ENCODE data around the gene EFNA3. TPM values are rescaled to one million over a fixed set of nuclear protein-coding genes. Genes with fewer than 3 reads are reported as not detected.

The EFNA3 gene, protein sequence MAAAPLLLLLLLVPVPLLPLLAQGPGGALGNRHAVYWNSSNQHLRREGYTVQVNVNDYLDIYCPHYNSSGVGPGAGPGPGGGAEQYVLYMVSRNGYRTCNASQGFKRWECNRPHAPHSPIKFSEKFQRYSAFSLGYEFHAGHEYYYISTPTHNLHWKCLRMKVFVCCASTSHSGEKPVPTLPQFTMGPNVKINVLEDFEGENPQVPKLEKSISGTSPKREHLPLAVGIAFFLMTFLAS
- 20.4 TPM for total RNA-seq (2021; ENCODE audit: unreplicated experiment)
- polyA plus RNA-seq (2012): 29.2 and 31.1 TPM in 2 replicates
- Bru-seq, nascent RNA: percentile 54 among the genes with signal in this experiment
- BruChase-seq, experiment 1, labeled RNA remaining after a 6-hour chase: percentile 69 among the genes with signal in this experiment
- BruChase-seq, experiment 2, labeled RNA remaining after a 2-hour chase: percentile 80 among the genes with signal in this experiment
- long read RNA-seq, transcript EFNA3-201 (5 exons, 1,782 nt): major isoform, 40 of 69 reads
- long read RNA-seq, partial matches to known transcripts: 6 of 69 reads
- long read RNA-seq, other reads (novel, unspliced or antisense): 17 of 69 reads

DNA sequence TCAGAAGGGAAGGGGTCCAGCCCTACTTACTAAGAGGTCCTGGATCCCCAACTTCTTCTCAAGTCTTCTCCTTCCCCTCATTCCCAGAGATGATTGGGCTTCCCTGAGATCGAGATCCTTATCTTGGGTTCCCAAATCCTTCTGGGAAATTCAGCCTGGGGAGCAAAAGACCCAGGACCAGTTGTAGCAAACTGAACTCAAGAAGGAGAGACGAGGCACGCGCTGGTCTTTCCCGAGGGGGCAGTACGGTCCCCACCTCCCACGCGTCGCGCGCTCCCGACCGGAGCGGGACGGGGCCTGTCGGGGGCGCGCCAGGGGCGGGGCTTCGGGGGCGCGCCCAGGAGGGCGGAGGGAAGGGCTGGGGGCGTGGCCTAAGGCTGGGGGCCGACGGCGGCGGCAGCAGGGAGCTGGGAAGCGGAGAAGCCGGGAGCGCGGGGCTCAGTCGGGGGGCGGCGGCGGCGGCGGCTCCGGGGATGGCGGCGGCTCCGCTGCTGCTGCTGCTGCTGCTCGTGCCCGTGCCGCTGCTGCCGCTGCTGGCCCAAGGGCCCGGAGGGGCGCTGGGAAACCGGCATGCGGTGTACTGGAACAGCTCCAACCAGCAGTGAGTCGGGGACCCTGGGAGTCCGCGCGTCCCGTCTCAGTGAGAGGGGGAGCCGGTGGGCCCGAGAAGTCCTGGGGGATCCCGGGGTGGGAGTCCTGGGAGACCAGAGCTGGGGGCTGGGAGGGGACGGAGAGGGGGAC lies at the start of gene EFNA3:
Gene EFNA3, plus strand, starts transcription at position 369 of the 741 bp plus-strand sequence. Its CDS starts 105 bp downstream, at position 474.
- peak within 1 kb of the TSS; percentile 45 for H2AFZ ChIP-seq (ENCODE audit: low read depth, low read length, poor library complexity, severe bottlenecking)
- H3K4me3 ChIP-seq (replicated peaks in 1 of 2; ENCODE audit: low read depth in 1 of 2, low read length in 2 of 2): peak within 1 kb of the TSS; percentile 73 to 90
- no peak for TF ChIP-seq YY1 (IDR thresholded peaks at IDR 0.05; ENCODE audit: extremely low read depth, insufficient replicate concordance, low read depth, low read length)
- TF ChIP-seq POLR2AphosphoS5 (IDR thresholded peaks at IDR 0.05; ENCODE audit: low read depth, low read length): peak; percentile 73
- no peaks in the 10 kb centered on the region for H3K9me3 ChIP-seq (ENCODE audit: control insufficient read depth in 1 of 2, insufficient read depth in 1 of 2, low read depth in 1 of 2, low read length in 2 of 2)
- H3K4me1 ChIP-seq (ENCODE audit: control insufficient read depth in 1 of 2, insufficient read depth in 2 of 2, low read length in 2 of 2): peaks cover 23 to 53% of the 10 kb centered on the region in 2 experiments
- DNase-seq (ENCODE audit: low read depth, low spot score): no peak
- peak within 1 kb of the TSS; percentile 31; the same call in 1 of the 2 replicates for H3K27ac ChIP-seq (ENCODE audit: low read depth, low read length)
- H3K9ac ChIP-seq (ENCODE audit: low read length): peak within 1 kb of the TSS; percentile 81
- RAD21 ChIA-PET (ENCODE audit: low non-redundant PET in 1 of 2, low total read pairs in 2 of 2, uncharacterized antibody in 2 of 2, unreplicated experiment in 2 of 2): interaction anchor here (0.7 to 1.5 kb wide), 2 partner anchors 15 to 349 kb away, joined by 3 to 4 read pairs; partner anchors contain the start of gene EFNA4 (in 1 of the 2)
- CTCF ChIA-PET: interaction anchor here (0.8 to 1.8 kb wide), 6 partner anchors 12 to 94 kb away, joined by 3 to 8 read pairs (median 4); partner anchors contain the start of genes EFNA4 and KRTCAP2
- H3K27me3 ChIP-seq (ENCODE audit: insufficient read depth, low read length): no peaks in the 10 kb centered on the region
- intact Hi-C loops (cut with micrococcal nuclease): no loop called here
- H3K4me2 ChIP-seq (ENCODE audit: low read length): peak within 1 kb of the TSS; percentile 99
- no TSS peak for BruUV-seq (replicated peaks)
- H3K79me2 ChIP-seq (ENCODE audit: insufficient read depth, low read length): no peaks in the 10 kb centered on the region; the same call in 1 of the 2 replicates
- POLR2A ChIA-PET: interaction anchor here (0.7 to 1.1 kb wide), 2 partner anchors 11 to 61 kb away, joined by 3 read pairs; partner anchors contain the start of gene DPM3
- no peaks in the 10 kb centered on the region for H3K9me2 ChIP-seq (ENCODE audit: insufficient read depth)
- peak; percentile 76 for ATAC-seq
- no peaks in the 10 kb centered on the region for H3K36me3 ChIP-seq (ENCODE audit: control insufficient read depth in 1 of 2, insufficient read depth in 2 of 2, low read length in 2 of 2)
- no peaks in the 10 kb centered on the region for H4K20me1 ChIP-seq (ENCODE audit: insufficient read depth)

DNA sequence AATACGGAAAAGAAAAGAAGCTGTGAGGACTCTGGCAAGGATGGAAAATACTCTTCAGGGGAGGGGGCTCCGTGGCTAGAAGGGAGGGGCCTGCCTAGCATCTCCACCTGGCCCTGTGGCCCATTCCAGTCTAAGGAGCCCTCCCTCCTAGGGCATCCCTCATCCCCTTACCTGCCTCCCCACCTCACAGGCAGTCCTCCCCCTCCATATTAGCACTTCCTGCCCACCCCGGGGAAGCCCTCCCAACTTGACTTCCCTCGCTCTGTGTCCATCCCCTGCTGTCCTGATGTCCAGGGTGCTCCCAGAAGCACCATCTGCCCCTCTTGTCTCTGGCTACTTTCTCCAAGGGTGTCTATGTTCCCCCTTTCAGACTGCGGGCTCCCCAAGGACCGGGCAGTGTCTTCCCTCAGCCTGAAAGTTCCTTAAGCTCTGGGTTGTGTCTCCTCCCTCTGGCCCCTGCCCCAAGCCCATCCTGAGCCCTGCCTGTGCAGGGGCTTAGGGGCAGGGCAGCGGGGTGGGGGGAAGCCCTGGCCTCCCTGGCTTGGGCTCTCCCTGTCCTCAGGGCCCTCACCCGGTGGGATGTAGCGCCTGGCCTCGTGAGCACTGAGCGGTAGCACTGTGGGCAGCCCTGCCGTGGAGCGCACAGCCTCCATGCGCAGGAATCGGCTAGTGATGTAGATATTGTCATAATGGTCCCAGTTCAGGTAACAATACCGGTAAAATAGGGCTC lies 49.0 kb upstream of the EFNA3 start:
- H2AFZ ChIP-seq (ENCODE audit: low read depth, low read length, poor library complexity, severe bottlenecking): no peak overlapping the region
- no peaks in the 10 kb centered on the region for H4K20me1 ChIP-seq (ENCODE audit: insufficient read depth)
- H3K79me2 ChIP-seq (ENCODE audit: insufficient read depth, low read length): no peaks in the 10 kb centered on the region
- BruUV-seq (replicated peaks): no TSS peak
- CTCF ChIA-PET: no interaction called here
- H3K4me3 ChIP-seq (replicated peaks in 1 of 2; ENCODE audit: low read depth in 1 of 2, low read length in 2 of 2): no peak overlapping the region
- RAD21 ChIA-PET (ENCODE audit: low non-redundant PET in 1 of 2, low total read pairs in 2 of 2, uncharacterized antibody in 2 of 2, unreplicated experiment in 2 of 2): no interaction called here
- H3K4me1 ChIP-seq (ENCODE audit: control insufficient read depth in 1 of 2, insufficient read depth in 2 of 2, low read length in 2 of 2): peaks cover 10 to 19% of the 10 kb centered on the region in 2 experiments
- H3K36me3 ChIP-seq (ENCODE audit: control insufficient read depth in 1 of 2, insufficient read depth in 2 of 2, low read length in 2 of 2): no peaks in the 10 kb centered on the region
- H3K27ac ChIP-seq (ENCODE audit: low read depth, low read length): no peak overlapping the region
- H3K9me3 ChIP-seq (ENCODE audit: control insufficient read depth in 1 of 2, insufficient read depth in 1 of 2, low read depth in 1 of 2, low read length in 2 of 2): no peaks in the 10 kb centered on the region
- DNase-seq (ENCODE audit: low read depth, low spot score): no peak
- ATAC-seq: no peak
- POLR2A ChIA-PET: no interaction called here
- intact Hi-C loops (cut with micrococcal nuclease): no loop called here
- H3K9me2 ChIP-seq (ENCODE audit: insufficient read depth): no peaks in the 10 kb centered on the region
- no peak overlapping the region for H3K4me2 ChIP-seq (ENCODE audit: low read length)
- TF ChIP-seq, protein P1, sequence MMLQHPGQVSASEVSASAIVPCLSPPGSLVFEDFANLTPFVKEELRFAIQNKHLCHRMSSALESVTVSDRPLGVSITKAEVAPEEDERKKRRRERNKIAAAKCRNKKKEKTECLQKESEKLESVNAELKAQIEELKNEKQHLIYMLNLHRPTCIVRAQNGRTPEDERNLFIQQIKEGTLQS (IDR thresholded peaks at IDR 0.05): no peak
- TF ChIP-seq, protein P2, sequence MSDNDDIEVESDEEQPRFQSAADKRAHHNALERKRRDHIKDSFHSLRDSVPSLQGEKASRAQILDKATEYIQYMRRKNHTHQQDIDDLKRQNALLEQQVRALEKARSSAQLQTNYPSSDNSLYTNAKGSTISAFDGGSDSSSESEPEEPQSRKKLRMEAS (IDR thresholded peaks at IDR 0.05): no peak
- no peak overlapping the region for H3K9ac ChIP-seq (ENCODE audit: low read length)
- H3K27me3 ChIP-seq (ENCODE audit: insufficient read depth, low read length): no peaks in the 10 kb centered on the region

All from HCT116 (cell line).